Uterus (tissue), 4 donors: Measurements from ENCODE around the gene C3orf18. TPM values are rescaled to one million over a fixed set of nuclear protein-coding genes. Genes with fewer than 3 reads are reported as not detected.

Source experiments
- DNase-seq, 2 donors: peaks; one replicate each; pipeline ENCODE4 v3.0.0-alpha.2; 2019 to 2020
- H3K27ac ChIP-seq, 2 donors: fragments of 200-600 bp; sonication (generic); 1 replicate in 1 of 2; 2 replicates in 1 of 2; pipeline ENCODE4 v1.5.1; 2016 to 2018
- H3K27me3 ChIP-seq, 2 donors: fragments of 200-600 bp; sonication (generic); one replicate each; pipeline ENCODE4 v1.5.1; 2018 to 2019; ENCODE audit warnings: control low read depth in 1 of 2
- H3K36me3 ChIP-seq, 2 donors: fragments of 200-600 bp; sonication (generic); one replicate each; pipeline ENCODE4 v1.5.1; 2019; ENCODE audit warnings: control low read depth in 1 of 2
- H3K4me1 ChIP-seq, 2 donors: fragments of 200-600 bp; sonication (generic); one replicate each; pipeline ENCODE4 v1.5.1; 2018 to 2019; ENCODE audit warnings: control low read depth in 1 of 2
- H3K4me3 ChIP-seq, 2 donors: fragments of 200-600 bp; sonication (generic); 1 replicate in 1 of 2; 2 replicates in 1 of 2; pipeline ENCODE4 v1.5.1; 2018 to 2019; ENCODE audit warnings: mild to moderate bottlenecking in 1 of 2
- H3K9me3 ChIP-seq, 2 donors: fragments of 200-600 bp; sonication (generic); one replicate each; pipeline ENCODE4 v1.5.1; 2019; ENCODE audit warnings: control low read depth in 1 of 2
- POLR2A ChIP-seq, 2 donors: fragments of 450-650 bp; IDR thresholded peaks; one replicate each; pipeline ENCODE4 v1.6.1; 2016; ENCODE audit warnings: antibody characterized with exemption in 2 of 2, mild to moderate bottlenecking in 1 of 2, moderate library complexity in 1 of 2
- intact Hi-C: fragments of 100-400 bp; cut with DNase I; formaldehyde crosslinking; loops from one replicate; pipeline ENCODE4 v1.15.1; 2023; ENCODE audit warnings: low total_unique reads
- total RNA-seq, 4 donors: library from RNA; depleted of rRNA in 3 of 4; stranded (reverse); fragments of >200 nt in 3 of 4; gene quantifications; one replicate each; pipeline versions ENCODE4 v1.1.0 to v1.2.4, GENCODE V29; 2014 to 2023
- TF ChIP-seq, protein P1 (sequence below), 4 experiments: fragments of 200-600 bp in 2 of 4; fragments of 450-650 bp in 2 of 4; sonication (generic) in 2 of 4; IDR thresholded peaks; one replicate each; pipeline ENCODE4 v1.5.1; 2016 to 2019; ENCODE audit warnings: antibody characterized with exemption in 4 of 4, mild to moderate bottlenecking in 2 of 4, moderate library complexity in 1 of 4
- donor health status: DM: yes; HTN: yes; CAD: no.

Gene C3orf18
- total RNA-seq, 4 donors from 2014 or later: 7.1 to 21.0 (median 20.7) TPM

DNA sequence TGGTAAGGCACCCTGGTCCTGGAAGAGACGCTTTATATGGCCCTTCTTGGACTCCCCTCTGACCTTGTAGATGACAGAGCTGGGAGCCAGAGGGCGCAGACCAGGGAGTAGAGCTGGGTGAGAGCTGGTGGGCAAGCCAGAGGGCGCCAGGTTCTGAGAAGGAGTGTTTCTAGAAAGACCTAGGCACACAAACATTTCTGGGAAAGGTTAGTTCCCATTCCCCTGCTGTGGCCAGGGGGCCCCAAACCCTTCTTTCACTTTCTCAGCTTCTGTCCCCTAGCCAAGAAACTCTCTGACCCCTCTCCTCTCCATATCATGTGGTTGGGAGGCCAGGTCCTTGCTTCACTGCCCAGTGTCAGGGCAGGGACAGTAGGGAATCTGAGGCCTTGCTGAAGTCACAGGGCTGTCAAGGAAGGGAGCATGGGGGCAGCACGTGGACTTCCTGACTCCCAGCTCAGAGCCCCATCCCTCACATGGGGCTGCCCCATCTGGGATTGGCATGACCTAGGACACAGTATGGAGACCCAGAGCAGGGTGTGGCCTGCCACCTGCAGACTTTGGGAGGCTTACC is 5.3 kb upstream of the C3orf18 start:
- intact Hi-C loops: loop anchor here (2.0 kb wide), 1 partner anchor 42 kb away; no protein-coding TSS in a partner anchor
- Histone ChIP-seq H3K9me3 (no peaks in the 10 kb centered on the region), H3K36me3 (no peaks in the 10 kb centered on the region), H3K27me3 (no peaks in the 10 kb centered on the region), H3K4me1 (peaks cover 0 to 9% of the 10 kb centered on the region in 2 donors), H3K27ac (no peak overlapping the region), H3K4me3 (no peak overlapping the region)
- TF ChIP-seq, protein P1, sequence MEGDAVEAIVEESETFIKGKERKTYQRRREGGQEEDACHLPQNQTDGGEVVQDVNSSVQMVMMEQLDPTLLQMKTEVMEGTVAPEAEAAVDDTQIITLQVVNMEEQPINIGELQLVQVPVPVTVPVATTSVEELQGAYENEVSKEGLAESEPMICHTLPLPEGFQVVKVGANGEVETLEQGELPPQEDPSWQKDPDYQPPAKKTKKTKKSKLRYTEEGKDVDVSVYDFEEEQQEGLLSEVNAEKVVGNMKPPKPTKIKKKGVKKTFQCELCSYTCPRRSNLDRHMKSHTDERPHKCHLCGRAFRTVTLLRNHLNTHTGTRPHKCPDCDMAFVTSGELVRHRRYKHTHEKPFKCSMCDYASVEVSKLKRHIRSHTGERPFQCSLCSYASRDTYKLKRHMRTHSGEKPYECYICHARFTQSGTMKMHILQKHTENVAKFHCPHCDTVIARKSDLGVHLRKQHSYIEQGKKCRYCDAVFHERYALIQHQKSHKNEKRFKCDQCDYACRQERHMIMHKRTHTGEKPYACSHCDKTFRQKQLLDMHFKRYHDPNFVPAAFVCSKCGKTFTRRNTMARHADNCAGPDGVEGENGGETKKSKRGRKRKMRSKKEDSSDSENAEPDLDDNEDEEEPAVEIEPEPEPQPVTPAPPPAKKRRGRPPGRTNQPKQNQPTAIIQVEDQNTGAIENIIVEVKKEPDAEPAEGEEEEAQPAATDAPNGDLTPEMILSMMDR (IDR thresholded peaks at IDR 0.05): no peak
- TF ChIP-seq POLR2A (IDR thresholded peaks at IDR 0.05): no peak
- no peak for DNase-seq

DNA sequence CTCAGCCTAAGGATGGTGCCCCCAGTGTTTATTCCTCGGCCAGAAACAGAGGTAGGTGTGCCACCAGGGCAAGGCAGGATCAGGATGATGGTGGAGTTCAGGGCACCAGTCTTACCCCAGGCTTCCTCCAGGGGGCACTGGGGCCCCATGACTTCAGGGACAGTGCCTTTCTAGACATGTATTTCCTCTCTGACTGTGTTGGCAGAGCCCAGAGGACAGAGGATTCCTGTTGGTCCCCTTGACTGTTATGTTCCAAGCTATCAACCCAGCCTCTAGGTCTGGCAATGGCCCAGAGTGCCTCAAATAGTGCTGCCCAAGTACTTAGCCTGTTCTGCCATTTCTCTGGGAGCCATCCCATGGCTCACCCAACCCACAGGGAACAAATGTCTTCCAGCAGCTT is 4.6 kb upstream of the C3orf18 start:
- intact Hi-C loops: loop anchor here (2.0 kb wide), 1 partner anchor 43 kb away; no protein-coding TSS in a partner anchor
- H3K36me3 ChIP-seq: no peaks in the 10 kb centered on the region
- TF ChIP-seq, protein P1 (IDR thresholded peaks at IDR 0.05): peak; percentile 87 to 97 (median 92)
- no peak for TF ChIP-seq POLR2A (IDR thresholded peaks at IDR 0.05)
- no peak overlapping the region for H3K27ac ChIP-seq
- no peaks in the 10 kb centered on the region for H3K27me3 ChIP-seq
- no peaks in the 10 kb centered on the region for H3K9me3 ChIP-seq
- DNase-seq: peak; percentile 69 to 78
- peaks cover 0 to 9% of the 10 kb centered on the region in 2 donors for H3K4me1 ChIP-seq
- no peak overlapping the region for H3K4me3 ChIP-seq

DNA sequence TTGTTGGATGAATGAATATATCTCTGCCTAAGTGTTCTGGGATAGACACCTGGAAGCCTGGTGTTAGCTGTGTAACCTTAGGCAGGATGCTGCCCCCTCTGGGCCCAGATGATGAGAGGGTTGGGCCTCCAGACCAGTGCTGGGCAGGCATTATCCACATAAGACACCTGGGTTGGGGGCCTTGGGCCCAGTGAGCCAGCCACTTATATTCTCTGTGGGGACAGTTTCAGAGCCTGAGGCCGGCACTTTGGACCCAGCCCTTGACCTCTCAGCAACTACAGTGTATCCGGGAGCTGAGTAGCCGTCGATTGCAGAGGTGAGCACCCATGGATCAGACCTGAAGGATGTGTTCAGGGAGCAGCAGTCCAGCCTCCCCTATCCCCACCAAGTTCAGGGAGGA is 3.9 kb upstream of the C3orf18 start:
- Histone ChIP-seq H3K27me3 (no peaks in the 10 kb centered on the region), H3K4me1 (peaks cover 0 to 9% of the 10 kb centered on the region in 2 donors), H3K36me3 (no peaks in the 10 kb centered on the region), H3K27ac (no peak overlapping the region), H3K4me3 (no peak overlapping the region), H3K9me3 (no peaks in the 10 kb centered on the region)
- intact Hi-C loops: no loop called here
- DNase-seq: no peak
- no peak for TF ChIP-seq POLR2A (IDR thresholded peaks at IDR 0.05)
- TF ChIP-seq, protein P1 (IDR thresholded peaks at IDR 0.05): no peak

DNA sequence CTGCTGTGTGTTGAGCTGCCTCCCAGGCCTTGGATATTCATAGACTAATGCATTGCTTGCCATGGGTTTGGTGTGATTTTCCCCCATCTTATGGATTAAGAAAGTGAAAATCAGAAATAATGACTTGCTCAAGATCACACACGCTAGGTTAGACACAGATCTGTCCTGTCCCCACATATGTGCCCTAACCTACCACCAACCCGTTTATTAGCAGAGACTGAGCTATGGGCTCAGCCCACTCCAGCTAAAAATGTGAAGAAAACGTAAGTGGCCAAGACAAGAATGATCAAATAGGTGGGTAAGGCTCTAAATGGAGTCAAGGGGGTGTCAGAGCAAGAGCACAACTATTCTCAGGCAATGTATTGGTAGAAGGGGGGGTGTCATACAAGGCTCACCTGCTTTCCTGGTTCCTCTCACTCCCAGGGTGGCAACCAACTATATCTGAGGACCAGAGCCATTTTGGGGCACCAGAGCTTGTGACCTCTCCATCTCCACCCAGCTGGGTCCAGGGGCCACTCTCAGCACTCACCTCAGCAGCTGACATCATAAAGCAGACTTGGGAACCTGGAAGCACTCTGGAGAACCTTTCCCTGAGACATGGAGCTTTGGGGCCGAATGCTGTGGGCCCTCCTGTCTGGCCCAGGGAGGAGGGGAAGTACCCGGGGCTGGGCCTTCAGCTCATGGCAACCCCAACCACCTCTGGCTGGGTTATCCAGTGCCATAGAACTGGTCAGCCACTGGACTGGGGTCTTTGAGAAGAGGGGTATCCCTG is 3.1 kb upstream of the C3orf18 start:
- H3K9me3 ChIP-seq: no peaks in the 10 kb centered on the region
- TF ChIP-seq POLR2A (IDR thresholded peaks at IDR 0.05): no peak
- TF ChIP-seq, protein P1 (IDR thresholded peaks at IDR 0.05): no peak
- H3K4me3 ChIP-seq: no peak overlapping the region
- no peaks in the 10 kb centered on the region for H3K27me3 ChIP-seq
- intact Hi-C loops: no loop called here
- no peak for DNase-seq
- no peak overlapping the region for H3K27ac ChIP-seq
- H3K4me1 ChIP-seq: peaks cover 0 to 9% of the 10 kb centered on the region in 2 donors
- H3K36me3 ChIP-seq: no peaks in the 10 kb centered on the region
